NCI-H1694 (cell line): Measurements from ENCODE around the gene SLC27A1.
A peak's percentile ranks its signal among the peaks of the same experiment; 100 is the strongest.
"Not testable (repeated sequence)": the region's sequence is repeated elsewhere in the genome, so short reads cannot be mapped to it uniquely, and the experiment has no call there.

Source experiments
- DNase-seq: peaks from one replicate; lab custom pipeline; 2025; lab: John Stamatoyannopoulos, UW

SLC27A1 gene

DNA sequence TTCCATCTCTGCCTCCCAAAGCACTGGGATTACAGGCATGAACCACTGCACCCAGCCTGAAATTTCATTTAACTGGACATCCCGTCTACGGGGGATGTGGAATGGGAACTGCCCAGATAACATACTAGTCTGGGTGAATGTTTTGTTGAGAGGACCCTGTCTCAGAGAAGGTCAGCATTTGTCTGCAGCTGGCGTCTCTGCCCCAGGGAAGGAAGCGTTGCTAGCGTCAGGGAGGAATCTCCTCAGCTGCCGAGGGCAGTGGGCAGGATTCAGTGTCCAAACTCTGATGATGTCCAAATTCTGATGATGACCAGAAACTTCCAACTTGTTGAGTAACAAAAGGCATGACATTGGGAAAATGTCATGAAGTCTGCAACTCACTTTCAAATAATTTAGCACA, 12.7 kb upstream of the SLC27A1 start:
- DNase-seq, result no peak

GRCh38 chr19:17458970-17459369, 11.4 kb upstream of the SLC27A1 start:
- no peak for DNase-seq

- DNase-seq, result no peak
Observed at GRCh38 chr19:17460372-17461230, 9.7 kb upstream of the SLC27A1 start, which contains the start of gene NXNL1. NXNL1 (minus strand) TSS chr19:17460926; CDS start chr19:17460869, 57 bp downstream.

- no peak for DNase-seq
Observed at GRCh38 chr19:17466487-17466850, 3.9 kb upstream of the SLC27A1 start.

GRCh38 chr19:17467471-17468301, 2.6 kb upstream of the SLC27A1 start:
- no peak for DNase-seq

DNA sequence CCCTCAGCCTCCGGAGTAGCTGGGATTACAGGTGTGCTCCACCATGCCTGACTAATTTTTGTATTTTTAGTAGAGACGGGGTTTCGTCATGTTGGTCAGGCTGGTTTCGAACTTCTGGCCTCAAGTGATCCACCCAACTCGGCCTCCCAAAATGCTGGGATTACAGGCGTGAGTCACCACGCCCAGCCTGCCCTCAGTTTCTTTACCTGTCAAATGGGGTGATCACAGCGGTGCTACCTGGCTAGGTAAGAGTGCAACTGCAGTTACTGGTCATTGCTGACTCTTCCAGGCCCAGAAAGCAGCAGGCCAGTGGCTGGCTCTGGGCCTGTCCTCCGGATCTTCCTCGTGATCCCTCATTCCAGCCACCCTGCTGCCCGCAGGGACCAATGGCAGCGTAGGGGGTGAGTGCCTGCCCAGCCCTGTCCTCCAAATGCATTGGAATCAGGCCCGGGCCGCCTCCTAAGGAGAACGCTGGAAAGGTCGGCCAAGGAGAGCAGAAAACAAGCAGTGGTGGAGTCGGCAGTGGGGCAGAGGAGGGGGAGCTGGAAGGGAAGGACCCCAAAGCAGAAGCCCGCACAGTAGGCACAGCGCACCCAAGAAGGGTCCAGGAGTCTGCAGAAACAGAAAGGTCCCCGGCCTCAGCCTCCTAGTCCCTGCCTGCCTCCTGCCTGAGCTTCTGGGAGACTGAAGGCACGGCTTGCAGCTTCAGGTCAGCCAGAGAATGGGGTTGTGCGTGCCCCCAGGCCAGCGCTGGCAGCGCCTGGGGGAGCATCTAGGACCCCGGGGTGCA, 1.8 kb upstream of the SLC27A1 start:
- DNase-seq, result no peak

DNA sequence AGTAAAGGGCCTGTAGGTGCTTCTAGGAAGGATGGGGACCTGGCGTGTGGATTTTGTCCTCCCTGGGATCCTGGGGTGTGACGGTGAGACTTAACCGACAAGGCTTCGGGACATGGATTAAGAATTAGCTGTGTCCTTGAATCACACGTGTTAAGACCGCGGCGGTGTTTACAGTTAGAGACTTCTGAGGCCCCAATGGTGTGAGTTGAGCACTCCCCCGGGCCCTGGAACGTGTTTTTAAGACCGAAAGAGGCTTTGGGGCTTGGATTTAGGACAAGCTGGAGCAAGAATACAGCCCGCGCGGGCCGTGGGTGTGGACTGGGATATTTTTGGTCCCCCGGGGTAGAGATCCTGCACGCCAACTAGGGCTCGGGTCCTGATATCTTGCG, 1.2 kb upstream of the SLC27A1 start:
- DNase-seq, result no peak

- peak; percentile 81 for DNase-seq
Observed at GRCh38 chr19:17469481-17470067, 750 bp upstream of the SLC27A1 start.

DNA sequence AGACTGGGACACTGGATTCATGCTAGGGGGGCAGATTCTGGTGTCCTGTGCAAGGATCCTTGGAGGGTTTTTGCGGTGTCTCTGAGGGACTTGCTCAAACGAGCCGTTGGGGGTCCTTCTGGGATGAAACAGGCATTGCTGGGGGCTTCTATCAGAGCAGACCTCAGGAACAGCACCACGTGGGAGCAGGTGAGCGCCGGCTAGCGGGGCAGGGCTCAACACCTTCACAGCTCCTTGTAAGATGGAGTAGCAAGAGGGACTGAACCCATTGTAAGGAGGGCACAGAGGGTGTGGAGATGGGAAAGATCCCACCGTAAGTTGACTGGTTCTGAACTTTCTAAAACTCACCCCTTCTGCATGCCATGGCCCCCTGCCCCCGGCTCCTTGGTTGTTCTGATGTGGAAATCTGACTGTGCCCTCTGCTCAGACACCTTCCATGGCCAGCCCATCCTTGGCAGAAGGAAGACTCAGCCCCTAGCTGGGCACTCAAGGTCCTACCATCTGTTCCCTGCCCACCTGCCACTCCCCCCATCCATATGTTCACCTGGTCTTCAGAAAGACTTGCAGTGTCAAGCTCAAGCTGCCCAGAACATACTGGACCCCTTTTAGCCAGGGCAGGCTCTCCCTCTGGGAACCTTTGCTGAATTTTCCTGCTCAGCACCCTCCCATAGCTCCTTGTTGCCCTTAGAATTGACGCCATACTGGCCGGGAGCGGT, 1.2 kb downstream of the SLC27A1 start:
- DNase-seq, result no peak

DNA sequence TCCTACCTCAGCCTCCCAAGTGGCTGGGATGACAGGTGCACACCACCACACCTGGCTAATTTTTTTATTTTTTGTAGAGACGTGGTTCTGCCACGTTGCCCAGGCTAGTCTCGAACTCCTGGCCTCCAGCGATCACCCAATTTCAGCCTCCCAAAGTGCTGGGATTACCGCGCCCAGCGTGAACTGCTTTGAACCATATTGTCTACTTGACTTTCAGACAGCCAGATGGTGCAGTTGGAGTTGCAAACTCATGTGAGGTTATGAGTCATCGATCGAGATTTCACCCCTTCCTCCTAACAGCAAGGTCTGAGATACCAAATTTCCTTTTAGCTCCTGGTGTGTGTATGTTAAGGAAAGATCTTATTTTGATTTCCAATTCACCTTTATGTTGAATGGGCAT, 2.7 kb downstream of the SLC27A1 start:
- no peak for DNase-seq

DNA sequence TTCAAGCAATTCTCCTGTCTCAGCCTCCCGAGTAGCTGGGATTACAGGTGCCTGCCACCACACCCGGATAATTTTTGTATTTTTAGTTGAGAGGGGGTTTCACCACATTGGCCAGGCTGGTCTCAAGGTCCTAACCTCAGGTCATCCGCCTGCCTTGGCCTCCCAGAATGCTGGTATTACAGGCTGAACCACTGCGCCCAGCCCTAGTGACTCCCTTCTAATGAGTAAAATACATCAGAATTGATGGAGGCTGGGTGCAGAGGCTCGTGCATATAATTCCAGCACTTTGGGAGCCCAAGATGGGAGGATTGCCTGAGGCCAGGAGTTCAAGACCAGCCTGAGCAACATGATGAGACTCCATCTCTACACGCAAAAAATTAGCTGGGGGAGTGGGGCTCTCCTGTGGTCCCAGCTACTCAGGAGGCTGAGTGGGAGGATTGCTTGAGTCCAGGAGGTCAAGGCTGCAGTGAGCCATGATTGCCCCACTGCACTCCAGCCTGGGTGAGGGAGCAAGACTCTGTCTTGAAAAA, 4.8 kb downstream of the SLC27A1 start:
- DNase-seq, result not testable (repeated sequence)

DNA sequence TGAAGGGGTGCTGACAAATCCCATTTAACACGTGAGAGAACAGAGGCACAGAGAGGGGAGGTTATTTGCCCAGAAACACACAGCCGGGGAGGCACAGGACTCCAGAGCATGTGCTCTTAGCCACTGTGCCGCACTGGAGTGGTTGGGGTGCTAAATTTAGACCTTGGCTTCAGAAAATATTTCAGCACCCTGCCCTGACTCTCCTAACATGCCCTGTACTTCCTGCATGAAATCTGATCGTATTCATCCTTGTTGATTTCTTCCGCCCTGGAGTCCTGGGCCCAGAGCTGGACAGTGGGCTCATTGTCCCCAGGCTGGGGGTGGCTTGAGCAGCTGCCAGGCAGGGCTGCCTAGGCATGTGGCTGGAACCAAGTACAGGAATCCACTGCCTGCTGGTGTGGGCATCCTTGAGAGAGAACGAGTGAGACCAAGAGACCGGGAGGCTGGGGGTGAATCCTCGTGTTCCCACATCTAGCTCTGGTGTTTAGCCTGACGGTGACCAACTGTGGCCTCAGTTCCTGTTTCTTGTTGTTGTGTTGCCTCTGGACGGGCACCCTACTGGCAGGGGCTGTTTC, 5.3 kb downstream of the SLC27A1 start:
- DNase-seq, result no peak

DNA sequence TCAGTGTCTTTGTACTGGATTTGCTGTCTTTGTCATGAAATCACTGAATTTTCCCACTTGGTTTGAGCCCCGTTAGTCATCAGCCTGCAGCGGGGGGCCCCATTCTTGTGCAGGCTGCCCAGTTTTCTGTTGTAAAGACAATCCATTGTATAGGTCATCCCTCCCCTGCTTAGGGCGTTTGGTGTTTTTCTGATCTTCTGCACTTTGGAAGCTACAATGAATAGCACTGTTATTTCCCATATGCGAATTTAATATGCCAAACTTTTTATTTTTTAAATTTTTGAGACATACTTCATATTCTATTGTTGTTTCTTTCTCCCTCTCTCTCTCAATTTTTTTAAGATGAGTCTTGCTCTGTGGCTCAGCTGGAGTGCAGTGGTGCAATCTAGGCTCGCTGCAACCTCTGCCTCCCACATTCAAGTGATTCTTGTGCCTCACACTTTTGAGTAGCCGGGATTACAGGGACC, 9.0 kb downstream of the SLC27A1 start:
- no peak for DNase-seq

GRCh38 chr19:17481986-17482385, 11.7 kb downstream of the SLC27A1 start:
- no peak for DNase-seq

GRCh38 chr19:17482877-17483604, 12.7 kb downstream of the SLC27A1 start:
- DNase-seq, result no peak

DNA sequence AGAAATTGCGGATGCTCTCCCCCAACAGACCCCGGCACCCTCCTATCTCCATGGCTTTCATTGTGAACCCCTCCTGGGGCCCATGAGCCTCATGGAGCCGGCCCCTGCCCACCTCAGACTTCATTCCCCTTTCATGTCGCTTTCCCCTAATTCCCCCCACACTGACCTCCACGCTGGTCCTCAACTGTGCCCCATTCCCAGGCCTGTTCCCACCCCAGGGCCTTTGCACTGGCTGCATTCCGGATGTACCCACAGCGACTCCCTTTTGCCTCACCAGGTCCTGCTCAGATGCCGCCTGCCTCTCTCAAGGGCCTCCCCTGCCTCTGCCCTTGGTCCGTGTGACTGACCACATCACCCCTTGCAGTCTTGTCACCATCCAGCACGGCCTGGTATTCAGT, 13.3 kb downstream of the SLC27A1 start:
- no peak for DNase-seq

DNA sequence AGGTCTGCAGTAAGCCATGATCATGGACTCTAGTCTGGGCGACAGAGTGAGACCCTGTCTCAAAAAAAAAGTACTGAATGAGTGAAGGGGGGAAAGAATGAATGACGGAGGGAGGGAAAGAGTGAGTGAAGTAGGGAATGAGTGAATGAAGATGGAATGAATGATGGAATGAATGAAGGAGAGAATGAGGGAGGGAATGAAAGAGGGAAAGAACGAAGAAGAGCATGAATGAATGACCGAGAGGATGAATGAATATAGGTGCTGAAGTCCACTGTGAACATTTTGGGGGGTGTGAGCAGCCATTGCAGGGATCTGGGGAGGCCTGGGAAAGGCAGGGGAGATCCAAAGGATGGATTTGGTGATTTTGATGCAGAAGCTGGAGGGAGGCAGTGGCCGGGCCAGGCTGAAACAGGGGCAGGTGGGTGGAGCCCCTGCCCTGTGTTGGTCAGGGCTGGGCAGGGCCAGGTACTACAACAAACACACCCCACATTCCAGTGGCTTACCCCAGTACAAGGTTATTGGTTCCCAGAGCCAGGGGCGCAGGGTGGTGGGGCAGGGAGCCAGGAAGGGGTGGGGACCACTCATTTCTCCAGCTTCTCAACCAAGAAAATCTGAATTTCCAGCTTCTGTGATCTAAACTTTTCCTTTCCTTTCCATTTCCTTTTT, 14.3 kb downstream of the SLC27A1 start:
- DNase-seq, result no peak

GRCh38 chr19:17486545-17487240, 16.4 kb downstream of the SLC27A1 start:
- DNase-seq, result no peak
